Measurements from ENCODE around the gene AGK.

AGK gene

DNA sequence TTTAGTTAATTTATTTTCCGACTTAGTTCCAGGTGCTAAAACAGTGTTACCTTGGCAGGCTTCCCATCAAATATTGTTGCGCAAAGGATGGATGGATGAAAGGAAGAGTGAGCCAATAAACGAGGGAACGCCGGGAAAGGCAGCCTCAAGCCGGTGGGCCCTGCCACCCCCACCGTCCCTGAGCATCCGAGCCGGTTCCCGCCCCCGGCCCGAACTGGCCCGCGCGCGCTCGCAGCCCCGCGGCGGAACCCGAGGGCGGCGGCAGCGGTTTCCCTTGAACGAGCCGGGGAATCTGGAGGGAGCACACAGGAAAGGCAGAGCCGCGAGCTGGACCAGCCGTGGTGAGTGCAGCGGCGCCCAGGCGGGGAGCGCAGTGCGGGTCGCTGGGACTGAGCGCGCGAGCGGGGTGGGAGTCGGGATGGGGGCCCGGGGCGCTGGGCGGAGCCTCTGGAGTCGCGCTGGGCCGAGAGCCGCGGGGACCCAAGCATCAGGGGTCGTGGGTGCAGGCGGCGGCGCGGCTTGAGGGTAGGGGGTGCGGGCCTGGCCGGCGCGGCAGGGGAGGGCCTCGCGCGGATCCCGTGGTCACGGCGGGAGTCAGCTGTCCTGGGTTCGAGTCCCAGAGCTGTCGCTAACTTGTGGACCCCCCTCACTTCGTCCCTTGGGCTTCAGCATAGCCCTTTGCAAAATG, at the start of gene AGK:
Gene AGK, plus strand, starts transcription at position 317 of the 688 bp plus-strand sequence. CDS start 4,057 bp downstream, outside the sequence.
- ATAC-seq: peak; percentile 96

GRCh38 chr7:141501451-141501850, 49.8 kb upstream of the AGK start:
- no peak for ATAC-seq

DNA sequence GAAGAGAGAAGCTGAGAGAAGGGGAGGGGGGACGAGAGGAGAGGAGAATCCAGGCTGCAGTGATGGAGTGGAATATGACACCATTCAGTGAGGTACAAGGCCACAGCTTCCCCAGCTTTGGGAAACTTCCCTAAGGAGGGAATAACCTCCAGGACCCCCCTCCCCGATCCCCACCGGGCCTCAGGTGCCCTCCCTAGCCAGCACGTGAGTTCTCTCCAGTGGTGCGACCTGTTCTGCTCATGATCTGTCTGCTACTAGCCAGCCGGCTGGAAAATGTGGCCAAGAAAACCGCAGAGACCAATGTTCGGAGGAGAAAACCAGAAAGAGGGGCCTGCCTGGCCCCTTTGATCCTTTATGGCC, 39.9 kb upstream of the AGK start:
- ATAC-seq: no peak

GRCh38 chr7:141511676-141512396, 39.4 kb upstream of the AGK start:
- no peak for ATAC-seq

GRCh38 chr7:141512597-141512996, 38.6 kb upstream of the AGK start:
- no peak for ATAC-seq

DNA sequence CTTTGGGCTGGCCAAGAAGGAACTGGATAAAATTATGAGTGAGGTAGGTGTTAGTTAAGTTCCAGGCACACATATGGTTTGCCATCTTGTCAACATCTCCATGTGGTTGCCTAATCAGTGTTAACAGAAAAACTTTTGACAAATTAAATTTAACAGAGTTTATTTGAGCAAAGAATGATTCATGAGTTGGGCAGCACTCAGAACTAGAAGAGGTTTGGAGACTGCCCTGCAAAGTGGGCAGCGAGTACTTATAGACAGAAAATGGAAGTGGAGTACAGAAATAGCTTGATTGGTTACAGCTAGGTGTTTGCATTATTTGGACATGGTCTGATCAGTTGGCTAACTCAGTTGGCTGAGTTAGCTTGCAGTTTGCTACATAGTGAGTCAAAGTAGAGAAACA, 37.5 kb upstream of the AGK start:
- no peak for ATAC-seq

- ATAC-seq: no peak
Measured at GRCh38 chr7:141515941-141516340, 35.3 kb upstream of the AGK start.

- no peak for ATAC-seq
Measured at GRCh38 chr7:141519623-141520022, 31.6 kb upstream of the AGK start.

GRCh38 chr7:141522657-141523342, 28.4 kb upstream of the AGK start:
- no peak for ATAC-seq

DNA sequence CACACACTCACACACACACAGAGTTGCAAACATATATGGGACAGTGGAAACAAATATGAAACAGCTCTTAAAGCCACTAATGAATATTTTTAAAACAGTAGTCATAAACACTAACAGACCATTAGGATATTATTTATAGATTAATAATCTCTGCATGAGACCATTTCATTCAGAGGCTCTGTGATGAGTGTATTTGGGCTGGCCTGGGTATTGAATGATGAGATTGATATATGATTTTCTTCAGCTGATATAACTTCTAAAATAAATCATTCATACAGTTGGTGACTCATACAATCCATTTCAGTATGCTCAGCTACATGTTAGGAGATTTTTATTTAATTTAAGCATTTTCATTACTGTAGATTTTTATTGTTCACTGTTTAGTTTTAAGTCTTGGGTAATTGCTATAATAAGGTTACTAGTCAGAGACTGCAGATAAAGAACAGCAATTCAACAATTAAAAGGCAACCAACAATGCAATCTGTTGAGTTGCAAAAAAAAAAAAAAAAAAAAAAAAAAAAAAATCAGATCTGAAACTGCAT, 25.2 kb upstream of the AGK start:
- no peak for ATAC-seq

DNA sequence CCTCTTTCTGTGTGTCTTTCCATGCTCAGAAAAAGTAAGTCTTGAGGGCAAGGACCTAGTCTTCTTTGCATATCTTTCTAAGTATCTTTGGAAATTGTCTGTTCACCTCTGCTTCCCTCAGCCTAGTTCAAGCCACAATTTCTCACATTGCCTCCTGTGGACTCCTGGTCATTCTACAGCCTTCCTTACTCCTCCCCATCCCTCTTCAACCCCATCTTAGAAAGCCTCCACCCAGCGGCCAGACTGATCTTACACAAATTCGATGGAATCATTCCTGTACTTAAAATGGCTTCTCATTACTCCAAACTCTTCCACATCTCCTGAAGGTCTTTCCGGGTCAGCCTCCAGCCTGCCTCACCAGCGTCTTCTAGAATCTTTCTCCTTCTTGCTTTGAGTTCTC, 24.1 kb upstream of the AGK start:
- no peak for ATAC-seq

DNA sequence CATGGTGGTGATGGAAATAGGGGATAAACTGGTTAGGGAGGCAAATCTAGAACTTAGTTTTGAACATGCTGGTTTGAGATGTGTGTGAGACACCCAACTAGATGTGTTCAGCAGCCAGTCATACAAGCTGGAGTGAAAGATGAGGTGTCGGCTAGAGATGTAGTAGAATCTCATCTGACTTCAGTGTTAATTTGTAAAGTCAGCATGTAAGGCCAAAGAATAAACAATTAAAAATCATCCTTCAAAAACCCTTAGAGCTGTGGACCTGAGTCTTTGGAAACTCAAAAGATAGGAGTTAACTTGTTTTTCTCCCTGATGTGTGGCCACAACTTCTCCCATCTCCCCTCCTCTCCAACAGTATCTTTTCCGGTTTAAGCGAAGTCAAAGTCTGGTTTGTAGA, 22.8 kb upstream of the AGK start:
- ATAC-seq: no peak

DNA sequence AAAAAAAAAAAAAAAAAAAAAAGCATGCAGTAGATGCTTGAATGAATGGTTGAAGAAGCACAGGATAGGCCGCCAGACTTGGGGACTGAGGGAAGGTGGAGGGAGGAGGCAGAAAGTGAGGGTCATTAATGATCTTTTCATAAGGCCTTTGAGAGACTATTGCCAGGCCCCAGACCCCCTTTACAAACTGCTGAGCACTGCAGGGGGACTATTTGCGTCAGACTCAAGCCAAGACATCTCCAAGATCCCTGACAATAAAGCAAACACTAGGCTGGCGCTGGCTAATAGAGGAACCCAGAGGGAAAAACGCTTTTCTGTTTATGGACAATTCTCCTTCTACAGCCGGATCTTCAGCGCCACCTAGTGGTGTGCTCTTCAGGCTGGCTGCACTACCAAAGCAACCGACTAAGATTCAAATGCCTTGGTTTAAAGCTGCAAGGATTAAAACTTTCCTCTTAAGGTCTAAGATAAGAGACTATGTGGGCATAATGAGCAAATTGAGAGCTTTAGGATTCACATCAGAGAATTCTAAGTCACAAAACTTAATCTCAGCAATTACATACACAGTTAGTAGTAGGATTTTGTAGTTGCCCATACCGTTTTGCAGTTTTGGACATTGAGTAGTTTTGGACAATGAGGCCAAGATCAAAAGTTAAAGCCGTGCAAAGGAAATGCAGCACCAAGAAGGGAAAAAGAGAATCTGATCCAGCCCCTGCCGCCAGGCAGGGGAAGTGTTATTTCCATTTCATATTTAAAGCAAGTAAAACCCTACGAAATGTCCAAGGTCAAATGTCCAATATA, 17.9 kb upstream of the AGK start:
- peak in 1 of 2 donors; percentile 49 for ATAC-seq

DNA sequence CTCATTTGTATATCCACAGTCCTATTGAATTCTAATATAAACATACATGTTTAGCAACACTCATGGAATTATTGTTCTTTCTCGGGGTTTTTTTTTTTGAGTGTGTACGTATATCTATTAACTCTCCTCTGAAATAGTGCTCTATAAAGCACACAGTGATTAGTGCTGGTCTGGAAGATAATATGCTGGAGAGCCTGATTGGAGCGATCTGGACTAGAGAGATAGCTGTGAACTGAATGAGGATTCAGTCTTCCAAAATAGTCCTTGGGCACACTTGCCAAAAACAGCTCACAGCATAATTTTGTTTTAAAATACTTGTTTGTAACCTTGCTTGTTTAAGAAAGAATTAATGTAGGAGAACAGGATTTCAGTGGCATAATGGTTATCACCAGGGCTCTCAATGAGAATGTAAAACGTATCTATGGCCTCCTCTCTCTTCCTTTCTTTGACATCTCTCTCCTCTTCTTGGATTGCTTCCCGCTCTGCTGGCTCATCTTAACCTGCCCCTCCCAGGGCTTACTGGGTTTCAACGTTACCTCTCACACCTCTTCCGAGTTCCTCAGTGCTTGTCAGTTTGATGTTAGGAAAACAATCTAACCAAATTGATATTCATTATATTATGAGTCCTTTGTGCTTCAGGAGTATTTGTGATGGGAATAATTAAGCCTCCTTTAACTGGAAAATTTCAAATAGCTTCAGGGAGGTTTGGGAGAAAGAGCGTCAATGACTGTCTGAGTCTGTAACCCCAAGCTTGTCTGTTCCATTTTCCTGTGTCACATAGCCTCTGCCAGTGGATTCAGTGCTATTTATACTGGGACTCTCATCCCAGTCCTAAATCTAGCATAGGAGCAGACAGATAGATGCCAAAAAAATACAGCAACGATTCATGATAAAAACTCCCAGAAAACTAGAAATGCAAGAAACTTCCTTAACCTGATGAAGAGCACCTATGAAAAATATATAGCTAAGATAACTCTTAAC, 16.2 kb upstream of the AGK start:
- no peak for ATAC-seq

DNA sequence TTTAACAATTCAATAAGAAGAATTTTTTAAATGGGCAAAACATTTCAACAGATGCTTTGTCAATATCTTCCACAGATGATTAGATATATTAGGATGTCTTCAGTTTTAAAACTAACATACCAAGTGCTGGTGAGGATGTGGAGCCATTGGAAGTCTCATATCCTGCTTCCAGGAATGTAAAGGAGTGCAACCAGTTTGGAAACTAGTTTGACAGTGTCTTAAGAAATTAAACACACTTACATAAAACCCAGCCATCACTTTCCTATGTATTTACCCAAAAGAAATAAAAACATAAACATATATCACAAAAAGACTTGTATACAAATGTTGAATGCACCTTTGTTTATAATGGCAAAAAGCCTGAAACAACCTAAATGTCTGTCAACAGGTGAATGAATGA, 13.3 kb upstream of the AGK start:
- no peak for ATAC-seq

- ATAC-seq: no peak
Measured at GRCh38 chr7:141541375-141541774, 9.8 kb upstream of the AGK start.

GRCh38 chr7:141544831-141545230, 6.4 kb upstream of the AGK start:
- no peak for ATAC-seq

DNA sequence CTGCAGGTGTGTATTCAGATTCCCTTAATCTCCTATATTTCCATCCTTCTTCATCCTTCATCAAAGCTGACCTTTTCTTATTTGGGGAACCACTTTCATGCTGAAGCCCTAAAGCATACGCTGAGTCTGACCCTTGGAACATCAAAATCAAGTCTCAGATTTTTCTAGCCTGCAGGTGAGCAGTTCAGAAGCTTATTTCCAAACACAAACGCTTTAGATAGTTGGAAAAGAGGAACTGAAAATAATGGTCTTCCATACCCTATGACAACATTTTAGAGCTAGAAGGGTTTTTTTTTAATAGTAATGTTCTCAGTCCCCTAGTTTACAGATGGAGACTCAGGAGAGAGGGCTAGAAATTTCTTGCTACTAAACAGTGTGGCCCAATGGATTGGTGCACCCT, 1.6 kb upstream of the AGK start:
- ATAC-seq: no peak

DNA sequence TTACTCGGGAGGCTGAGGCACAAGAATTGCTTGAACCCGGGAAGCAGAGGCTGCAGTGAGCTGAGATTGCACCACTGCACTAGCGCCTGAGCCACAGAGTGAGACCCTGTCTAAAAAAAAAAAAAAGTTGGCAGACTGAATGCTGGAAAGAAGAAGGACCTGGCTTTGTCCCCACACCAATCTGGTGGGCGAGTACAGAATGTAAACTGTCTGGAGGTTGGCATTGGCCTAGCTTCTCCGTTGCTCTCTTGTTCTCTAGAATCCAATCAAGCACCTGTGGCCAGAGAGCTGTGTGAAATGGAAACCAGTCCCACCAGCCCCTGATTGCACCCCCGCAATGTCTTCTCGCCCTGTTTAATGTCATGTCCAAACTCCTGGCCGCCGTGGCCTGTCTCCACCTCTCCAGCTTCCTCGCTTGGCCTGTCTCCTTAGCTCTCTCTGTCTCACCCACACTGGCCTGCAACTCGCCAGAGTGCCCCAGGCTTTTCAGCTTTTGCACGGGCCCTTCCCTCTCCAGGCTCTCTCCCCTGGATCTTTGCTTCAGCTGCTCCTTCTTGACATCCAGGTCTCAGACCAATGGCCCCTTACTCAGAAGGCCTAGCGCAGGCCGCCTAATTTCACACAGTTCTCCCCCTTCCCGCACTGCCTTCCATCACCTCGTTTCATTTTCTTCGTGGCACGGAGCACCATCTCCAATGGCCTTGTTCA, 670 bp upstream of the AGK start:
- no peak for ATAC-seq

GRCh38 chr7:141551782-141552181, 572 bp downstream of the AGK start:
- peak in 1 of 2 donors; percentile 27 for ATAC-seq

GRCh38 chr7:141557360-141557759, 6.2 kb downstream of the AGK start:
- no peak for ATAC-seq

All from activated CD4-positive, CD25-positive, alpha-beta regulatory T cell treated with anti-CD3 and anti-CD28 coated beads, Interleukin-2, amount 50 U/mL, for 24 hours (primary cell).